Breast epithelium (tissue), 4 donors: ENCODE results near the gene NUMB. TPM values are rescaled to one million over a fixed set of nuclear protein-coding genes. Genes with fewer than 3 reads are reported as not detected.
"Not testable (repeated sequence)": the region's sequence is repeated elsewhere in the genome, so short reads cannot be mapped to it uniquely, and the experiment has no call there.

ENCODE experiments used
- DNase-seq, 2 donors: peaks; one replicate each; pipeline ENCODE4 v3.0.0-alpha.2; 2019; ENCODE audit warnings: low spot score in 2 of 2
- H3K27ac ChIP-seq, 2 donors: fragments of 200-600 bp; sonication (generic) in 1 of 2; one replicate each; pipeline ENCODE4 v1.5.1; 2016 to 2019; ENCODE audit warnings: mild to moderate bottlenecking in 1 of 2
- H3K27me3 ChIP-seq, 2 donors: fragments of 200-600 bp; sonication (generic) in 1 of 2; one replicate each; pipeline versions ENCODE4 v1.5.1 to v1.6.0; 2017 to 2019; ENCODE audit warnings: control low read depth in 1 of 2, mild to moderate bottlenecking in 1 of 2
- H3K36me3 ChIP-seq: fragments of 200-600 bp; one replicate; pipeline ENCODE4 v1.5.1; 2019
- H3K4me1 ChIP-seq, 2 donors: fragments of 200-600 bp; sonication (generic); one replicate each; pipeline ENCODE4 v1.5.1; 2016 to 2019; ENCODE audit warnings: control low read depth in 1 of 2
- H3K4me3 ChIP-seq, 3 donors: fragments of 200-600 bp; sonication (generic); 1 replicate in 2 of 3; 2 replicates in 1 of 3; pipeline ENCODE4 v1.5.1; 2016 to 2019; ENCODE audit warnings: mild to moderate bottlenecking in 3 of 3, moderate library complexity in 2 of 3
- H3K9me3 ChIP-seq, 2 donors: fragments of 200-600 bp; sonication (generic) in 1 of 2; one replicate each; pipeline ENCODE4 v1.5.1; 2016 to 2019; ENCODE audit warnings: control low read depth in 1 of 2
- POLR2A ChIP-seq: fragments of 450-650 bp; IDR thresholded peaks from one replicate; pipeline ENCODE4 v1.6.1; 2016; ENCODE audit warnings: antibody characterized with exemption, mild to moderate bottlenecking, moderate library complexity
- POLR2AphosphoS5 ChIP-seq, 3 donors: sonication (generic); formaldehyde crosslinking; IDR thresholded peaks; one replicate each; pipeline ENCODE4 v1.6.1; 2017; ENCODE audit warnings: antibody characterized with exemption in 3 of 3
- intact Hi-C: fragments of 100-400 bp; cut with DNase I; formaldehyde crosslinking; loops from one replicate; pipeline ENCODE4 v1.15.1; 2023; ENCODE audit warnings: low total_unique reads
- total RNA-seq, 3 donors: library from RNA; depleted of rRNA; stranded (reverse); fragments of >200 nt; gene quantifications; one replicate each; pipeline ENCODE4 v1.1.0, GENCODE V29; 2016
- TF ChIP-seq, protein P1 (sequence below), 3 donors: fragments of 450-650 bp; IDR thresholded peaks; one replicate each; pipeline ENCODE4 v1.5.1; 2016 to 2017; ENCODE audit warnings: antibody characterized with exemption in 3 of 3, mild to moderate bottlenecking in 3 of 3, moderate library complexity in 3 of 3

Gene NUMB
- total RNA-seq, 3 donors from 2014 or later = 49.6 to 84.0 (median 61.6) TPM

- Histone ChIP-seq H3K4me3 (no peak overlapping the region), H3K9me3 (no peaks in the 10 kb centered on the region), H3K4me1 (no peaks in the 10 kb centered on the region), H3K27me3 (no peaks in the 10 kb centered on the region), H3K27ac (no peak overlapping the region), H3K36me3 (no peaks in the 10 kb centered on the region)
- DNase-seq = no peak
- TF ChIP-seq POLR2AphosphoS5 (IDR thresholded peaks at IDR 0.05) (no peak), POLR2A (no peak)
- TF ChIP-seq, protein P1, sequence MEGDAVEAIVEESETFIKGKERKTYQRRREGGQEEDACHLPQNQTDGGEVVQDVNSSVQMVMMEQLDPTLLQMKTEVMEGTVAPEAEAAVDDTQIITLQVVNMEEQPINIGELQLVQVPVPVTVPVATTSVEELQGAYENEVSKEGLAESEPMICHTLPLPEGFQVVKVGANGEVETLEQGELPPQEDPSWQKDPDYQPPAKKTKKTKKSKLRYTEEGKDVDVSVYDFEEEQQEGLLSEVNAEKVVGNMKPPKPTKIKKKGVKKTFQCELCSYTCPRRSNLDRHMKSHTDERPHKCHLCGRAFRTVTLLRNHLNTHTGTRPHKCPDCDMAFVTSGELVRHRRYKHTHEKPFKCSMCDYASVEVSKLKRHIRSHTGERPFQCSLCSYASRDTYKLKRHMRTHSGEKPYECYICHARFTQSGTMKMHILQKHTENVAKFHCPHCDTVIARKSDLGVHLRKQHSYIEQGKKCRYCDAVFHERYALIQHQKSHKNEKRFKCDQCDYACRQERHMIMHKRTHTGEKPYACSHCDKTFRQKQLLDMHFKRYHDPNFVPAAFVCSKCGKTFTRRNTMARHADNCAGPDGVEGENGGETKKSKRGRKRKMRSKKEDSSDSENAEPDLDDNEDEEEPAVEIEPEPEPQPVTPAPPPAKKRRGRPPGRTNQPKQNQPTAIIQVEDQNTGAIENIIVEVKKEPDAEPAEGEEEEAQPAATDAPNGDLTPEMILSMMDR (IDR thresholded peaks at IDR 0.05) = no peak
- intact Hi-C loops = no loop called here
These were observed 35.8 kb downstream of the NUMB start for GRCh38 chr14:73422515-73422914.

GRCh38 chr14:73418227-73418626 lies 40.1 kb downstream of the NUMB start:
- Histone ChIP-seq H3K27me3 (no peaks in the 10 kb centered on the region), H3K4me3 (no peak overlapping the region), H3K9me3 (peaks cover 0 to 6% of the 10 kb centered on the region in 2 donors), H3K4me1 (no peaks in the 10 kb centered on the region), H3K36me3 (no peaks in the 10 kb centered on the region), H3K27ac (no peak overlapping the region)
- intact Hi-C loops = no loop called here
- DNase-seq = no peak
- TF ChIP-seq, protein P1 (IDR thresholded peaks at IDR 0.05) = no peak
- TF ChIP-seq POLR2AphosphoS5 (IDR thresholded peaks at IDR 0.05) (no peak), POLR2A (no peak)

GRCh38 chr14:73406248-73406647 lies 52.1 kb downstream of the NUMB start:
- intact Hi-C loops, H3K4me3 ChIP-seq, H3K4me1 ChIP-seq, H3K9me3 ChIP-seq, H3K27me3 ChIP-seq, H3K27ac ChIP-seq, H3K36me3 ChIP-seq, DNase-seq: not testable (repeated sequence)

- Histone ChIP-seq H3K4me3 (no peak overlapping the region), H3K9me3 (no peaks in the 10 kb centered on the region), H3K4me1 (no peaks in the 10 kb centered on the region), H3K27me3 (no peaks in the 10 kb centered on the region), H3K27ac (no peak overlapping the region), H3K36me3 (no peaks in the 10 kb centered on the region)
- no peak for TF ChIP-seq POLR2A
- TF ChIP-seq, protein P1 (IDR thresholded peaks at IDR 0.05) = no peak
- no peak for TF ChIP-seq POLR2AphosphoS5 (IDR thresholded peaks at IDR 0.05)
- intact Hi-C loops = no loop called here
- DNase-seq = no peak
These were observed 55.1 kb downstream of the NUMB start for GRCh38 chr14:73403181-73403752.

DNA sequence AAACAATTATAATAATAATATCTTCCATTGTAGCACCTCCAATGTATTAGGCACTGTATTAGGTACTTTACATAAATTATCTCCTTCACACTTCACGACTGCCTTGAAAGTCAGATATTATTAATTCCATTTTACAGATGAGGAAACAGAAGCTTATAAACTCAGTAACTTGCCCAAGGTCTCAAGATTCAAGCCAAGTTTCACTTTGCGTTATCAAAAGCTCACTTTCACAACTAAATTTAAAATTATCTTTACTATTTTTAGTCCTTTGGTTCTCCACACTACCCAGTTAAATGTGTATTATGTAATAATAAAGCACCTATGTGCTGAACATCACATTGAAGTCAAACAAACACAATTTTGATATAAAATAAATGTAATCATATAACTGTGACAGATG lies 55.8 kb downstream of the NUMB start:
- H3K36me3 ChIP-seq = no peaks in the 10 kb centered on the region
- no peak overlapping the region for H3K27ac ChIP-seq
- TF ChIP-seq POLR2A (no peak), POLR2AphosphoS5 (IDR thresholded peaks at IDR 0.05) (no peak)
- TF ChIP-seq, protein P1 (IDR thresholded peaks at IDR 0.05) = no peak

DNA sequence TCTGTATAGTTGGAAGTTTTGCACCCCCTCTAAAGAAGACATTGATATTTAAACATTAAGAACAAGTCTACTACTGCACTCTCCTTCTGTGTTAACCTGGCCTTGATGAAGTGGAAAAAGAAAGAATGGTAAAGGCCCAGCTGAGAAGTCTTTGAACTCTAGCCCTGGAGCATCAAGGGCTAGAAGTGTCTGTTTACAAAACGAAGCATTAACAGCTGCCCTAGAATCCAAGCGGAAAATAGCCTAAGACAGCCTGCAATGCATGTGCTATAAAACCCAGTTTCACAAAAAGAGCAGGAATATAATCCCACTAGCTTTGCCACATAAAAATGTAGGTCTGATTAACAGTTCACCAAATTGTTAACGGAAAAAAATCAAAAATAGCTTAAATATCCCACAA lies 60.5 kb downstream of the NUMB start:
- H3K27ac ChIP-seq = no peak overlapping the region
- intact Hi-C loops = no loop called here
- no peaks in the 10 kb centered on the region for H3K9me3 ChIP-seq
- H3K27me3 ChIP-seq = no peaks in the 10 kb centered on the region
- TF ChIP-seq POLR2A = no peak
- no peak for TF ChIP-seq POLR2AphosphoS5 (IDR thresholded peaks at IDR 0.05)
- TF ChIP-seq, protein P1 (IDR thresholded peaks at IDR 0.05) = no peak
- no peak overlapping the region for H3K4me3 ChIP-seq
- H3K36me3 ChIP-seq = no peaks in the 10 kb centered on the region
- no peak for DNase-seq
- no peaks in the 10 kb centered on the region for H3K4me1 ChIP-seq

More for the DNA sequence above, 55.8 kb downstream of the NUMB start:
- DNase-seq = no peak
- H3K4me1 ChIP-seq = no peaks in the 10 kb centered on the region
- no peak overlapping the region for H3K4me3 ChIP-seq
- intact Hi-C loops = no loop called here
- no peaks in the 10 kb centered on the region for H3K27me3 ChIP-seq
- H3K9me3 ChIP-seq = no peaks in the 10 kb centered on the region
